BLaER1 treated with 17β-estradiol and CSF1 and Interleukin-3, amounts not matched to agents 10 nM and 100 nM (cell line): ENCODE data around the gene PRKCA.
A peak's percentile ranks its signal among the peaks of the same experiment; 100 is the strongest.

Experiments
- H3K27ac ChIP-seq, 11 experiments: shearing (Covaris generic); formaldehyde crosslinking; 2 replicates each; pipeline ENCODE4 v1.8.1; 2022
- H3K27me3 ChIP-seq, 11 experiments: shearing (Covaris generic); formaldehyde crosslinking; 2 replicates each; pipeline ENCODE4 v1.8.1; 2022
- H3K36me3 ChIP-seq, 11 experiments: shearing (Covaris generic); formaldehyde crosslinking; 2 replicates each; pipeline ENCODE4 v1.8.1; 2022
- H3K4me1 ChIP-seq, 10 experiments: shearing (Covaris generic); formaldehyde crosslinking; 2 replicates each; pipeline ENCODE4 v1.8.1; 2022
- H3K4me2 ChIP-seq, 11 experiments: shearing (Covaris generic); formaldehyde crosslinking; 2 replicates each; pipeline ENCODE4 v1.8.1; 2022
- H3K4me3 ChIP-seq, 10 experiments: shearing (Covaris generic); formaldehyde crosslinking; 2 replicates each; pipeline ENCODE4 v1.8.1; 2022
- H3K9ac ChIP-seq, 11 experiments: shearing (Covaris generic); formaldehyde crosslinking; 2 replicates each; pipeline ENCODE4 v1.8.1; 2022
- H3K9me3 ChIP-seq, 11 experiments: shearing (Covaris generic); formaldehyde crosslinking; replicated peaks in 1 of 11; 2 replicates each; pipeline ENCODE4 v1.8.1; 2022
- H4K20me1 ChIP-seq, 11 experiments: shearing (Covaris generic); formaldehyde crosslinking; 2 replicates each; pipeline ENCODE4 v1.8.1; 2022
- Cebpa-rat ChIP-seq, 11 experiments: shearing (Covaris generic); IDR thresholded peaks; 2 replicates each; pipeline ENCODE4 v1.8.1; 2022

PRKCA gene

GRCh38 chr17:66593116-66593515, 290.7 kb downstream of the PRKCA start:
- Histone ChIP-seq H4K20me1 (peaks cover 0 to 72% (median 0%) of the 10 kb centered on the region in 11 experiments; a peak in 4 of 22 replicates), H3K4me2 (no peak overlapping the region)
- TF ChIP-seq Cebpa-rat (IDR thresholded peaks at IDR 0.05) = no peak

GRCh38 chr17:66595893-66596292, 293.5 kb downstream of the PRKCA start:
- peaks cover 0 to 10% (median 4%) of the 10 kb centered on the region in 11 experiments; a peak in 7 of 22 replicates for H3K9me3 ChIP-seq
- H3K27me3 ChIP-seq = no peaks in the 10 kb centered on the region
- no peak overlapping the region for H3K4me2 ChIP-seq
- TF ChIP-seq Cebpa-rat (IDR thresholded peaks at IDR 0.05) = no peak
- H3K36me3 ChIP-seq = peaks cover 0 to 26% (median 0%) of the 10 kb centered on the region in 11 experiments; a peak in 5 of 22 replicates
- H3K4me1 ChIP-seq = peaks cover 0 to 13% (median 0%) of the 10 kb centered on the region in 10 experiments; a peak in 3 of 20 replicates
- no peak overlapping the region for H3K4me3 ChIP-seq
- no peak overlapping the region for H3K9ac ChIP-seq
- H3K27ac ChIP-seq = no peak overlapping the region
- peaks cover 0 to 44% (median 0%) of the 10 kb centered on the region in 11 experiments; a peak in 4 of 22 replicates for H4K20me1 ChIP-seq

More at GRCh38 chr17:66593116-66593515, 290.7 kb downstream of the PRKCA start:
- no peak overlapping the region for H3K4me3 ChIP-seq
- peaks cover 0 to 38% (median 0%) of the 10 kb centered on the region in 11 experiments; a peak in 5 of 22 replicates for H3K36me3 ChIP-seq
- no peak overlapping the region for H3K27ac ChIP-seq
- no peak overlapping the region for H3K9ac ChIP-seq
- peaks cover 0 to 14% (median 5%) of the 10 kb centered on the region in 11 experiments; a peak in 9 of 22 replicates for H3K9me3 ChIP-seq
- H3K4me1 ChIP-seq = peaks cover 0 to 15% (median 0%) of the 10 kb centered on the region in 10 experiments; a peak in 3 of 20 replicates
- H3K27me3 ChIP-seq = no peaks in the 10 kb centered on the region

GRCh38 chr17:66602659-66603384, 300.4 kb downstream of the PRKCA start:
- Histone ChIP-seq H3K27me3 (no peaks in the 10 kb centered on the region), H3K4me2 (no peak overlapping the region), H3K4me3 (no peak overlapping the region), H3K27ac (no peak overlapping the region), H4K20me1 (peaks cover 0 to 39% (median 0%) of the 10 kb centered on the region in 11 experiments; a peak in 4 of 22 replicates), H3K4me1 (no peaks in the 10 kb centered on the region), H3K36me3 (peaks cover 0 to 12% (median 0%) of the 10 kb centered on the region in 11 experiments; a peak in 5 of 22 replicates), H3K9ac (no peak overlapping the region), H3K9me3 (peaks cover 0 to 10% (median 0%) of the 10 kb centered on the region in 11 experiments; a peak in 8 of 22 replicates)
- TF ChIP-seq Cebpa-rat (IDR thresholded peaks at IDR 0.05) = no peak

GRCh38 chr17:66604376-66604775, 302.0 kb downstream of the PRKCA start:
- H3K9me3 ChIP-seq = peaks cover 3 to 26% (median 13%) of the 10 kb centered on the region in 11 experiments; a peak in 20 of 22 replicates
- H3K9ac ChIP-seq = no peak overlapping the region

GRCh38 chr17:66605541-66605940, 303.1 kb downstream of the PRKCA start:
- H3K4me3 ChIP-seq = no peak overlapping the region
- no peaks in the 10 kb centered on the region for H3K27me3 ChIP-seq
- no peak for TF ChIP-seq Cebpa-rat (IDR thresholded peaks at IDR 0.05)
- H3K36me3 ChIP-seq = peaks cover 0 to 40% (median 5%) of the 10 kb centered on the region in 11 experiments; a peak in 8 of 22 replicates
- H3K27ac ChIP-seq = no peak overlapping the region
- H3K9me3 ChIP-seq = peaks cover 14 to 38% (median 25%) of the 10 kb centered on the region in 11 experiments
- H3K9ac ChIP-seq = no peak overlapping the region
- peaks cover 0 to 39% (median 0%) of the 10 kb centered on the region in 11 experiments; a peak in 4 of 22 replicates for H4K20me1 ChIP-seq
- peaks cover 0 to 14% (median 0%) of the 10 kb centered on the region in 10 experiments; a peak in 5 of 20 replicates for H3K4me1 ChIP-seq
- no peak overlapping the region for H3K4me2 ChIP-seq

More at GRCh38 chr17:66604376-66604775, 302.0 kb downstream of the PRKCA start:
- peaks cover 0 to 6% (median 0%) of the 10 kb centered on the region in 10 experiments; a peak in 3 of 20 replicates for H3K4me1 ChIP-seq
- peaks cover 0 to 39% (median 0%) of the 10 kb centered on the region in 11 experiments; a peak in 4 of 22 replicates for H4K20me1 ChIP-seq
- no peak for TF ChIP-seq Cebpa-rat (IDR thresholded peaks at IDR 0.05)
- no peaks in the 10 kb centered on the region for H3K27me3 ChIP-seq
- H3K4me3 ChIP-seq = no peak overlapping the region
- peaks cover 0 to 28% (median 0%) of the 10 kb centered on the region in 11 experiments; a peak in 5 of 22 replicates for H3K36me3 ChIP-seq
- H3K27ac ChIP-seq = no peak overlapping the region
- no peak overlapping the region for H3K4me2 ChIP-seq

- no peak for TF ChIP-seq Cebpa-rat (IDR thresholded peaks at IDR 0.05)
- Histone ChIP-seq H3K27ac (peak overlapping the region in 2 of 11 experiments; percentile 6 to 41; a peak in 3 of 22 replicates), H3K4me3 (peak overlapping the region in 5 of 10 experiments; percentile 5 to 20 (median 10); a peak in 4 of 20 replicates), H3K4me2 (peak overlapping the region in 4 of 11 experiments; percentile 6 to 30 (median 24); a peak in 6 of 22 replicates), H4K20me1 (peaks cover 0 to 32% (median 0%) of the 10 kb centered on the region in 11 experiments; a peak in 4 of 22 replicates), H3K36me3 (peaks cover 0 to 51% (median 5%) of the 10 kb centered on the region in 11 experiments; a peak in 8 of 22 replicates), H3K9me3 (peaks cover 29 to 56% (median 40%) of the 10 kb centered on the region in 11 experiments), H3K27me3 (no peaks in the 10 kb centered on the region), H3K4me1 (peaks cover 0 to 35% (median 7%) of the 10 kb centered on the region in 10 experiments; a peak in 8 of 20 replicates), H3K9ac (no peak overlapping the region)
Observed at GRCh38 chr17:66610361-66611133, 308.1 kb downstream of the PRKCA start.

GRCh38 chr17:66611397-66611796, 309.0 kb downstream of the PRKCA start:
- no peak for TF ChIP-seq Cebpa-rat (IDR thresholded peaks at IDR 0.05)
- Histone ChIP-seq H3K27ac (no peak overlapping the region), H3K36me3 (peaks cover 0 to 52% (median 5%) of the 10 kb centered on the region in 11 experiments; a peak in 8 of 22 replicates), H3K27me3 (no peaks in the 10 kb centered on the region), H4K20me1 (peaks cover 0 to 34% (median 0%) of the 10 kb centered on the region in 11 experiments; a peak in 4 of 22 replicates), H3K9ac (no peak overlapping the region), H3K4me1 (peaks cover 0 to 39% (median 7%) of the 10 kb centered on the region in 10 experiments; a peak in 8 of 20 replicates), H3K9me3 (peaks cover 29 to 56% (median 40%) of the 10 kb centered on the region in 11 experiments), H3K4me2 (no peak overlapping the region), H3K4me3 (no peak overlapping the region)

GRCh38 chr17:66612993-66613392, 310.6 kb downstream of the PRKCA start:
- H3K27me3 ChIP-seq = no peaks in the 10 kb centered on the region
- no peak overlapping the region for H3K27ac ChIP-seq
- H3K9me3 ChIP-seq = peaks cover 29 to 44% (median 38%) of the 10 kb centered on the region in 11 experiments
- H3K36me3 ChIP-seq = peaks cover 0 to 46% (median 5%) of the 10 kb centered on the region in 11 experiments; a peak in 8 of 22 replicates
- TF ChIP-seq Cebpa-rat (IDR thresholded peaks at IDR 0.05) = no peak
- no peak overlapping the region for H3K4me2 ChIP-seq
- no peak overlapping the region for H3K9ac ChIP-seq
- peaks cover 0 to 40% (median 7%) of the 10 kb centered on the region in 10 experiments; a peak in 8 of 20 replicates for H3K4me1 ChIP-seq
- H3K4me3 ChIP-seq = no peak overlapping the region
- H4K20me1 ChIP-seq = peaks cover 0 to 48% (median 0%) of the 10 kb centered on the region in 11 experiments; a peak in 4 of 22 replicates
